Mesothelial cell of epicardium (in vitro differentiated cells): ENCODE data around the gene ASMTL. TPM values are rescaled to one million over a fixed set of nuclear protein-coding genes. Genes with fewer than 3 reads are reported as not detected.

Experiments used
- DNase-seq, 2 experiments: peaks; one replicate each; pipeline ENCODE4 v3.0.0; 2021; ENCODE audit warnings: low spot score in 2 of 2; ENCODE audit not compliant: unreplicated experiment in 2 of 2
- H3K27ac Mint-ChIP-seq: 2 replicates; pipeline ENCODE4 v1.8.0; 2021; ENCODE audit warnings: mixed read lengths
- H3K27me3 Mint-ChIP-seq: 2 replicates; pipeline ENCODE4 v1.8.0; 2021; ENCODE audit warnings: low read depth, mixed read lengths
- H3K36me3 Mint-ChIP-seq: 2 replicates; pipeline ENCODE4 v1.8.0; 2021; ENCODE audit warnings: mixed read lengths
- H3K4me1 Mint-ChIP-seq: 2 replicates; pipeline ENCODE4 v1.8.0; 2021; ENCODE audit warnings: mixed read lengths
- H3K4me3 Mint-ChIP-seq: 2 replicates; pipeline ENCODE4 v1.8.0; 2021; ENCODE audit warnings: mild to moderate bottlenecking, moderate library complexity, mixed read lengths
- H3K9me3 Mint-ChIP-seq: 2 replicates; pipeline ENCODE4 v1.8.0; 2021; ENCODE audit warnings: mixed read lengths
- total RNA-seq: library from RNA; stranded (reverse); gene quantifications from 3 replicates; pipeline ENCODE4 v1.2.1, GENCODE V29; 2021
- TF ChIP-seq, protein P1 (sequence below): fragments of 200-600 bp; sonication (generic); IDR thresholded peaks from one replicate; pipeline ENCODE4 v1.5.0; 2021; ENCODE audit warnings: antibody characterized with exemption; ENCODE audit not compliant: unreplicated experiment

ASMTL gene
- total RNA-seq, 1 donor from 2014 or later: 31.9 TPM

DNA sequence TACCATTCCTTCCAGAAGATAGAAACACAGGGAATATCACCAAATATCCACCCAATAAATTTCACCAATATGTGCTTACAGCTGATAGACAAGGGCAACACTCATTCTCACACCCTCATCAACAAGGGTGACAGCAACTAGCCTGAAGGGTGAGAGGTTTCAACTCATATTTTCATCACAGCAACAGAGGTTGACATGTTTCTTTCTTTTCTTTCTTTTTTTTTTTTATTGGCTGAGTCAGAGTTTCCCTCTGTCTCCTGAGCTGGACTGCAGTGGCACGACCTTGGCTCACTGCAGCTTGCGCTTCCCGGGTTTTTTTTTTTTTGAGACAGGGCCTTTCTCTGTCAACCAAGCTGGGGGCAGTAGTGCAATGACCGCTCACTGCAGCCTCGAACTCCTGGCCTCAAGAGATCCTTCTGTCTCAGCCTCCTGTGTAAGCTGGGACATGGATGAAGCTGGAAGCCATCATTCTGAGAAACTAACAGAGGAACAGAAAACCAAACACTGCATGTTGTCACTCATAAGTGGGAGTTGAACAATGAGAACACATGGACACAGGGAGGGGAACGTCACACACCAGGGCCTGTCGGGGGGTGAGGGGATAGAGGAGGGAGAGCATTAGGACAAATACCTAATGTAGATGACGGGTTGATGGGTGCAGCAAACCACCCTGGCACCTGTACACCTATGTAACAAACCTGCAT, 27.5 kb upstream of the ASMTL start:
- DNase-seq: peak in 1 of 2 experiments; percentile 7
- Mint-ChIP-seq H3K27me3 (peaks cover 3% of the 10 kb centered on the region), H3K27ac (no peak overlapping the region), H3K36me3 (no peaks in the 10 kb centered on the region), H3K4me3 (no peak overlapping the region), H3K4me1 (peaks cover 4% of the 10 kb centered on the region), H3K9me3 (peaks cover 26% of the 10 kb centered on the region)
- TF ChIP-seq, protein P1, sequence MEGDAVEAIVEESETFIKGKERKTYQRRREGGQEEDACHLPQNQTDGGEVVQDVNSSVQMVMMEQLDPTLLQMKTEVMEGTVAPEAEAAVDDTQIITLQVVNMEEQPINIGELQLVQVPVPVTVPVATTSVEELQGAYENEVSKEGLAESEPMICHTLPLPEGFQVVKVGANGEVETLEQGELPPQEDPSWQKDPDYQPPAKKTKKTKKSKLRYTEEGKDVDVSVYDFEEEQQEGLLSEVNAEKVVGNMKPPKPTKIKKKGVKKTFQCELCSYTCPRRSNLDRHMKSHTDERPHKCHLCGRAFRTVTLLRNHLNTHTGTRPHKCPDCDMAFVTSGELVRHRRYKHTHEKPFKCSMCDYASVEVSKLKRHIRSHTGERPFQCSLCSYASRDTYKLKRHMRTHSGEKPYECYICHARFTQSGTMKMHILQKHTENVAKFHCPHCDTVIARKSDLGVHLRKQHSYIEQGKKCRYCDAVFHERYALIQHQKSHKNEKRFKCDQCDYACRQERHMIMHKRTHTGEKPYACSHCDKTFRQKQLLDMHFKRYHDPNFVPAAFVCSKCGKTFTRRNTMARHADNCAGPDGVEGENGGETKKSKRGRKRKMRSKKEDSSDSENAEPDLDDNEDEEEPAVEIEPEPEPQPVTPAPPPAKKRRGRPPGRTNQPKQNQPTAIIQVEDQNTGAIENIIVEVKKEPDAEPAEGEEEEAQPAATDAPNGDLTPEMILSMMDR: no peak

DNA sequence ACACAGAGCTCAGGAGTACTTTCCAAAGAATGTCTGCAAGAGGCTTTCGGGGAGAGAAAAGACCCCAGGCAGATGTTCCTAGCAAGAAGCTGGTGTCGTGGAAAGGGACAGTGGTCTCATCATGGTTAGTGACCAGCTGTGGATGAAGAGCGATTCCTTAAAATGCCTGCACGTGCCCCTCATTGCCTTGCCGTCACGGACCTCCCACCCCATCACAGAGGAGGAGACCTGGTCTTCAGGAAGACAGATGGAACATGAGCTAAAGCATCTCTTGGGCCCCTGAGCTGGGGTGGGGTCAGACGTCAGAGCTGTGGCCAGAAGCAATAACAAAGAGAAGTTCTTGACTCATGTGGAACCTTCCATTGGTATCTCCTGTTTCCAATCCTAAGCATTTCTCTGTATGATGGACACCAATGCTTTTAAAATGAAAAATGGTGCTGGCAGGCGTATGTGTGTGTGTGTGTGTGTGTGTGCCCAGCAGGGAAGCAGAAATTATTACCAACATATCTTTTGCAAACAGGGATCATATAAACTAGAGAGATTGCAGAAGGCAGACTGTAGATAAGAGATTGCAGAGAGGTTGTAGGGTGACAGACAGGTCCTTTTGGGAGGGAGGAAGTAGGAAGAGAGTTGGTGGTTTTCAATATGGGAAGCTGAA, 25.2 kb upstream of the ASMTL start:
- Mint-ChIP-seq H3K9me3 (peaks cover 32% of the 10 kb centered on the region), H3K36me3 (no peaks in the 10 kb centered on the region), H3K4me3 (no peak overlapping the region), H3K27ac (no peak overlapping the region), H3K27me3 (peaks cover 3% of the 10 kb centered on the region), H3K4me1 (peaks cover 4% of the 10 kb centered on the region)
- DNase-seq: peak in 1 of 2 experiments; percentile 9
- TF ChIP-seq, protein P1: no peak

DNA sequence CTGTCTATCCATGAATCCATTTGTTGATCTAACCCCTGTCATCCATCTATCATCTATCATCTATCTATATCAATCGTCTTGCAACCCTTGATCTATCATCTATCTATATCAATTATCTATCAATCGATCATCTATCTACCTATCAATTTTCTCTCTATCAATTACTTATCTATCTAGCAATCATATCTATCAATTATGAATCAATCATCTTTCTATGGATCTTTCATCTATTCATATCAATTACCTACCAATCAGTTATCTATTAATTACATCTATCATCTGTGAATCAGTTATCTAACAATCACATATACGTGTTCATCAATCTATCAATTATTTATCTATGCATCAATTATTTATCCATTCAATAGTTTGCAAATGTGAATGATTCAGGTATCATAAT, 24.5 kb upstream of the ASMTL start:
- DNase-seq: no peak
- peaks cover 3% of the 10 kb centered on the region for H3K27me3 Mint-ChIP-seq
- peaks cover 32% of the 10 kb centered on the region for H3K9me3 Mint-ChIP-seq
- no peaks in the 10 kb centered on the region for H3K36me3 Mint-ChIP-seq
- H3K27ac Mint-ChIP-seq: no peak overlapping the region
- TF ChIP-seq, protein P1: no peak
- H3K4me3 Mint-ChIP-seq: no peak overlapping the region
- peaks cover 4% of the 10 kb centered on the region for H3K4me1 Mint-ChIP-seq

DNA sequence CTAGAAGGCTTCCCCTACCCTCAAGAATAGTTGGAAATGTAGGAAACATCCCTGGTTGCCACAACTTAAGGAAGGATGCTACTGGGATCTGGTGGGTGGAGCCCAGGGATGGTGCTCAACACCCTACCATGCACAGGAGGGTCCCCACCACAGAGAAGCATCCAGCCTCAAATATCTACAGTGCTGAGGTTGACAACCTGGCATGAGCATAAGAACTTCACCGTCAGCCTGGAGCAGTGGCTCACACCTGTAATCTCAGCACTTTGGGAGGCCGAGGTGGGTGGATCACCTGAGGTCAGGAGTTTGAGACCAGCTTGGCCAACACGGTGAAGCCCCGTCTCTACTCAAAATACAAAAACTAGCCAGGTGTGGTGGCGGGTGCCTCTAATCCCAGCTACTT, 24.0 kb upstream of the ASMTL start:
- H3K9me3 Mint-ChIP-seq: peaks cover 37% of the 10 kb centered on the region
- DNase-seq: peak in 1 of 2 experiments; percentile 17
- H3K27me3 Mint-ChIP-seq: peaks cover 3% of the 10 kb centered on the region
- no peaks in the 10 kb centered on the region for H3K36me3 Mint-ChIP-seq
- peaks cover 2% of the 10 kb centered on the region for H3K4me1 Mint-ChIP-seq
- TF ChIP-seq, protein P1: no peak
- no peak overlapping the region for H3K27ac Mint-ChIP-seq
- H3K4me3 Mint-ChIP-seq: no peak overlapping the region

DNA sequence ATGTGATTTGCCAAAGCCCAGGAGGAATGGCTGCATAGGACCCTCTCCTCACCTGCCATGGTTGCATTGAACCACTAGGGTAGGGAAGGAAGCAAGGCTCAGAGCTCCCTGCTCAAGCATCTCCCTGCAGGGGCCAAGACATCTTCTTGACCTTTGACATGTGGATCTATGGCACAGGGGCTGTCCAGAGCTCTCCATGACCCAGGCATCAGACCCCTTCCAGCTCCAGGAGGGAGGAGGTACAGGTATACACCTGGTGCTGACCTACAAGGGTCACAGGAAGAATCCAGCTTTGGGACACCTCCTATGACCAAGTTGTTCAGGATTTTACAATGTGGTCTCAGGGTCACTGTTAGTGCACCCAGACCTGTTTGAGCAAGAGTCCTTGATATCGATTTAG, 23.2 kb upstream of the ASMTL start:
- H3K4me3 Mint-ChIP-seq: no peak overlapping the region
- H3K36me3 Mint-ChIP-seq: no peaks in the 10 kb centered on the region
- peaks cover 37% of the 10 kb centered on the region for H3K9me3 Mint-ChIP-seq
- no peak overlapping the region for H3K27ac Mint-ChIP-seq
- H3K4me1 Mint-ChIP-seq: no peaks in the 10 kb centered on the region
- peaks cover 3% of the 10 kb centered on the region for H3K27me3 Mint-ChIP-seq
- DNase-seq: peak in 1 of 2 experiments; percentile 7
- TF ChIP-seq, protein P1: no peak
